Heart right ventricle (tissue), 16 donors: Measurements from ENCODE around the gene WNT8A. TPM values are rescaled to one million over a fixed set of nuclear protein-coding genes. Genes with fewer than 3 reads are reported as not detected.
"Not testable (repeated sequence)": the region's sequence is repeated elsewhere in the genome, so short reads cannot be mapped to it uniquely, and the experiment has no call there.

Experiments used
- ATAC-seq, 8 donors: fragments of 200-7000 bp; cut with Tn5 transposase; one replicate each; pipeline ENCODE4 v1.9.1; 2020; ENCODE audit warnings: mild to moderate bottlenecking in 8 of 8, moderate library complexity in 8 of 8, moderate number of reproducible peaks in 1 of 8
- DNase-seq, 2 donors: peaks; one replicate each; pipeline ENCODE4 v3.0.0-alpha.2; 2020
- H3K27ac ChIP-seq, 10 donors: fragments of 200-600 bp; sonication (generic) in 2 of 10; one replicate each; pipeline versions ENCODE4 v1.5.0 to v1.8.0; 2020 to 2022; ENCODE audit warnings: mild to moderate bottlenecking in 3 of 10
- H3K27me3 ChIP-seq, 7 donors: fragments of 200-600 bp; one replicate each; pipeline ENCODE4 v1.8.0; 2021 to 2022; ENCODE audit warnings: mild to moderate bottlenecking in 2 of 7
- H3K36me3 ChIP-seq, 9 donors: fragments of 200-600 bp; sonication (generic) in 1 of 9; one replicate each; pipeline versions ENCODE4 v1.5.0 to v1.8.0; 2020 to 2022; ENCODE audit warnings: mild to moderate bottlenecking in 2 of 9
- H3K4me1 ChIP-seq, 9 donors: fragments of 200-600 bp; sonication (generic) in 1 of 9; one replicate each; pipeline versions ENCODE4 v1.5.0 to v1.8.0; 2020 to 2022; ENCODE audit warnings: mild to moderate bottlenecking in 4 of 9
- H3K4me3 ChIP-seq, 10 donors: fragments of 200-600 bp; sonication (generic) in 2 of 10; one replicate each; pipeline versions ENCODE4 v1.5.0 to v1.8.0; 2020 to 2022; ENCODE audit warnings: mild to moderate bottlenecking in 7 of 10, moderate library complexity in 2 of 10
- H3K9me3 ChIP-seq, 11 donors: fragments of 200-600 bp in 10 of 11; sonication (generic) in 2 of 11; one replicate each; pipeline versions ENCODE4 v1.5.0 to v1.8.0; 2013 to 2022; ENCODE audit warnings: mild to moderate bottlenecking in 2 of 11, control low read depth in 1 of 11, moderate library complexity in 1 of 11
- CTCF ChIP-seq, 9 donors: fragments of 200-600 bp; sonication (generic) in 2 of 9; IDR thresholded peaks; one replicate each; pipeline versions ENCODE4 v1.5.0 to v1.8.0; 2021 to 2022; ENCODE audit warnings: antibody characterized with exemption in 9 of 9, mild to moderate bottlenecking in 5 of 9, moderate library complexity in 1 of 9
- WGBS, 2 donors: extraction: QIAGEN DNeasy Blood & Tissue Kit; methylation state at CpG; one replicate each; pipeline ENCODE4 v1.1.7; 2013; ENCODE audit warnings: inconsistent platforms in 1 of 2; 5-methylcytosine and 5-hydroxymethylcytosine counted together
- intact Hi-C, 10 donors: fragments of 100-400 bp; cut with DNase I; formaldehyde crosslinking; loops; one replicate each; pipeline versions ENCODE4 v1.11.1 to v1.14.2; 2022
- polyA plus RNA-seq, 2 donors: library from polyadenylated mRNA; stranded (reverse); fragments of 200-250 nt; gene quantifications; one replicate each; pipeline ENCODE4 v1.2.3, GENCODE V29; 2013
- total RNA-seq, 10 donors: library from RNA; stranded (reverse); fragmentation: NEBNext Ultra II Directional in 3 of 10; extraction: Animal tissue kit (Norgen Biotek cat#: 25700) in 3 of 10; gene quantifications; one replicate each; pipeline versions ENCODE4 v1.2.1 to v1.2.4, GENCODE V29; 2021 to 2023
- donor health status: Arrhythmogenic right ventricular cardiomyopathy.
- donor health status: ischemic (EF 13 %, LVEDD 7.1; RV severe dilation, severe dysfunction).
- donor health status: healthy with polysubstance abuse.
- donor health status: DM: no; HTN: yes; CAD: no.
- donor health status: DM: no; HTN: no; CAD: no.
- donor health status: ischemic (EF 25% LVEDD 6.9; RV normal size, moderate dysfunction).
- donor health status: ischemic (EF 25% LVEDD 5.7; RV mildly dilated, moderate dysfunction).
- donor health status: healthy.
- donor health status: DM: yes; HTN: yes; CAD: no.
- donor health status: Ischemic cardiomyopathy.
- donor health status: ischemic (EF 35%, LVEDD 5.7; RV mildly dilated, moderate dysfunction).
- donor health status: nonischemic (EF 11% LVEDD 7.7; RV severe dilation, severe dysfunction).
- donor health status: DM: yes; HTN: yes; CAD: no.
- donor health status: PGD.
- donor health status: ischemic (EF 29% LVEDD 5.4; RV normal size, mild dysfunction).
- donor health status: nonischemic (EF 23%, LVEDD 6.1; RV moderate dilation, normal function).

Gene WNT8A
- total and polyA plus RNA-seq, 12 donors: not detected

- Histone ChIP-seq H3K4me3 (no peak overlapping the region), H3K27ac (no peak overlapping the region), H3K27me3 (no peaks in the 10 kb centered on the region), H3K4me1 (peaks cover 0 to 30% (median 16%) of the 10 kb centered on the region in 9 donors), H3K36me3 (no peaks in the 10 kb centered on the region), H3K9me3 (no peaks in the 10 kb centered on the region)
- intact Hi-C loops: loop anchor here in 7 of 10 donors (2.0 to 10.0 kb wide), 8 partner anchors 29 to 283 kb away; partner anchors contain the start of gene HNRNPA0 (in 1 of the 7)
- TF ChIP-seq CTCF (IDR thresholded peaks at IDR 0.05): no peak
- 93 to 98% methylated on average over 1 of the region's 1 CpG for WGBS, 2 donors
- ATAC-seq: no peak
- no peak for DNase-seq
Observed at GRCh38 chr5:138037907-138038633, 45.8 kb upstream of the WNT8A start.

- H3K27me3 ChIP-seq: no peaks in the 10 kb centered on the region
- intact Hi-C loops: loop anchor here in 5 of 10 donors (2.0 to 10.0 kb wide), 5 partner anchors 28 to 284 kb away; partner anchors contain the start of gene HNRNPA0 (in 1 of the 5)
- H3K36me3 ChIP-seq: no peaks in the 10 kb centered on the region
- ATAC-seq (no peak), DNase-seq (no peak)
- H3K9me3 ChIP-seq: no peaks in the 10 kb centered on the region
- H3K4me3 ChIP-seq: no peak overlapping the region
- H3K27ac ChIP-seq: no peak overlapping the region
- TF ChIP-seq CTCF (IDR thresholded peaks at IDR 0.05): no peak
- peaks cover 0 to 23% (median 10%) of the 10 kb centered on the region in 9 donors for H3K4me1 ChIP-seq
- 76 to 96% methylated on average over 1 of the region's 1 CpG for WGBS, 2 donors
Observed at GRCh38 chr5:138038826-138039225, 45.0 kb upstream of the WNT8A start.

- DNase-seq, H3K27me3 ChIP-seq, H3K9me3 ChIP-seq, H3K36me3 ChIP-seq, ATAC-seq, H3K27ac ChIP-seq, H3K4me3 ChIP-seq, intact Hi-C loops: not testable (repeated sequence)
- WGBS, 2 donors: 96% methylated on average over 3 of the region's 3 CpGs
- H3K4me1 ChIP-seq: peaks cover 0 to 12% (median 0%) of the 10 kb centered on the region in 9 donors
Observed at GRCh38 chr5:138045283-138045682, 38.5 kb upstream of the WNT8A start.

- ATAC-seq: peak; percentile 55 to 96 (median 89)
- no peaks in the 10 kb centered on the region for H3K36me3 ChIP-seq
- H3K9me3 ChIP-seq: no peaks in the 10 kb centered on the region
- H3K4me1 ChIP-seq: peaks cover 0 to 12% (median 0%) of the 10 kb centered on the region in 9 donors
- intact Hi-C loops: no loop called here
- H3K4me3 ChIP-seq: peak overlapping the region in 9 of 10 donors; percentile 12 to 51 (median 40)
- peak overlapping the region; percentile 9 to 83 (median 60) for H3K27ac ChIP-seq
- TF ChIP-seq CTCF (IDR thresholded peaks at IDR 0.05): no peak
- DNase-seq: peak; percentile 39 to 40
- 33 to 42% methylated on average over 9 of the region's 9 CpGs for WGBS, 2 donors
- H3K27me3 ChIP-seq: peaks cover 0 to 7% (median 0%) of the 10 kb centered on the region in 7 donors
Observed at GRCh38 chr5:138051441-138052296, 32.2 kb upstream of the WNT8A start.

GRCh38 chr5:138052718-138053117 lies 31.1 kb upstream of the WNT8A start:
- H3K4me3 ChIP-seq, H3K27me3 ChIP-seq, ATAC-seq, DNase-seq, H3K36me3 ChIP-seq, H3K9me3 ChIP-seq, intact Hi-C loops: not testable (repeated sequence)
- 96 to 100% methylated on average over 1 of the region's 1 CpG for WGBS, 2 donors
- H3K27ac ChIP-seq: peak overlapping the region in 5 of 10 donors; percentile 9 to 72 (median 65)
- peaks cover 0 to 12% (median 0%) of the 10 kb centered on the region in 9 donors for H3K4me1 ChIP-seq
